IMR-90 (cell line): ENCODE measurements around the gene PNMA8C.

Experiments
- CTCF ChIP-seq: conservative IDR thresholded peaks from 2 replicates; pipeline ENCODE4 v1.5.1; 2012; ENCODE audit warnings: mild to moderate bottlenecking, low read depth, low read length, improper control_type of control experiment
- MXI1 ChIP-seq: IDR thresholded peaks from 2 replicates; pipeline ENCODE4 v1.6.1; 2012; ENCODE audit warnings: low read depth, mild to moderate bottlenecking, low read length, moderate library complexity, borderline replicate concordance
- POLR2A ChIP-seq: IDR thresholded peaks from 2 replicates; pipeline ENCODE4 v1.6.1; 2012; ENCODE audit warnings: mild to moderate bottlenecking, low read depth, low read length
- USF2 ChIP-seq: fragments of 150-350 bp; IDR thresholded peaks from 2 replicates; pipeline ENCODE4 v1.6.1; 2017; ENCODE audit warnings: mild to moderate bottlenecking, antibody characterized with exemption, low read length, low read depth

GRCh38 chr19:46423188-46423587 is 5.5 kb downstream of the PNMA8C start:
- TF ChIP-seq MXI1 (no peak), CTCF (no peak), POLR2A (no peak), USF2 (no peak)
